GM18511 (cell line): Measurements from ENCODE around the gene GDF10.

ENCODE experiments used
- ATAC-seq: cut with Tn5 transposase; IDR thresholded peaks from one replicate; pipeline ENCODE4 v1.9.1; 2021; ENCODE audit warnings: mild to moderate bottlenecking, moderate library complexity; ENCODE audit not compliant: unreplicated experiment

The GDF10 gene

DNA sequence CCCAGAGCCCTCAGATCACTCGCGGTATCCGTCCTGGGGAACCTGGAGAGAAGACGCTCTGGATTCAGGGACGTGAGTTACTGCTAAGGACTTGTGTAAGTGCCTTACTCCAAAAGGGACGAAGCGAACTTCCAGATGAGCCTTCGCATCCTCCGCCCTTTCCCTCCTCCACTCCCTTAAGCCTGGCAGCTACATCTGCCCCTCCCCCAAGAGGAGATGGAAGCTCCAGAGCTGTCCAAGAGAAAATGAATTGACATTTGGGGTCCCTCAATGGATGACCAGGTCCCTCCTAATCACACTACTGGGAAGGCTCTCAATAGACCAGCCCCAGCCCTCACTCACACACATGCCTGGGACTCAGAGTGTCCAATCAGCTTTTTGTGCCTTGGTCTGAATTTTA, 31.3 kb upstream of the GDF10 start:
- ATAC-seq = no peak

DNA sequence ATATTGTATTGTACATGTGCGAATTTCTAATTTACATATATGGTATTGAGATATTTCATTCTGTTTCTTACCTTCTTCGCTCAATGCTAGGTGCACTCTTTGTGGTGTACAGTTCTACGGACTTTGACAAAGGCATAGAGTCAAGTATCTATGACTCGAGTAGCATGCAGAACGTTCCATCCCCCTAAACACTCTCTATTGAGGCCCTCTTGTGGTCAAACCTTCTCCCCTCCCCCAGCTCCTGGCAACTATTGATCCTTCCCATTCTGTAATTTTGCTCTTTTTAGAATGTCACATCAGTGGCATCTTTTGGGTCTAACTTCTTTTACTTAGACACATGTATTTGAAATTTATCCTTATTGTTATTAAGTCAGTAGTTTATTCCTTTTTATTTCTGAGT, 30.7 kb upstream of the GDF10 start:
- ATAC-seq = no peak

DNA sequence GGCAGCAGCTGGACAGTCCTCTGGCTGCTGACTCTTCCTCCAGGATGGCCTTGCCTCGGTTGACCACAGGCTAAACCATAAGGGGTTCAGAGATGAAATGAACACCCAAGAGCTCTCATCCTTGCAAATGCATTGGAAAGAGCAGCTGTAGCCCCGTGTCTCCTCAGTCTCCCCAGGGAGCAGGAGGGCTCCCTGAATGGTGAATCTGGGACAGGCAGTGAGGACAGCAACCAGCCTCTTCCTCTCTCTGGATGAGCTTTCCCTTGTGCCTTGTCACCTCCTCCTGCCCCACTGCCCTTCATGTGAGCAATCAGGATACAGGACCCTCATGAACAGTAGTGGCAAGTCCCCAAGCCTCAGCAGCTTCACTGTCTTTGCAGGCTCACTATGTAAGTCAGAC, 23.9 kb upstream of the GDF10 start:
- no peak for ATAC-seq

- no peak for ATAC-seq
Measured at GRCh38 chr10:47276576-47277351, 23.2 kb upstream of the GDF10 start.

- no peak for ATAC-seq
Measured at GRCh38 chr10:47277352-47278151, 22.4 kb upstream of the GDF10 start.

GRCh38 chr10:47278152-47278473, 21.9 kb upstream of the GDF10 start:
- no peak for ATAC-seq

GRCh38 chr10:47278720-47279119, 21.3 kb upstream of the GDF10 start:
- ATAC-seq = no peak

- no peak for ATAC-seq
Measured at GRCh38 chr10:47279276-47279675, 20.7 kb upstream of the GDF10 start.

DNA sequence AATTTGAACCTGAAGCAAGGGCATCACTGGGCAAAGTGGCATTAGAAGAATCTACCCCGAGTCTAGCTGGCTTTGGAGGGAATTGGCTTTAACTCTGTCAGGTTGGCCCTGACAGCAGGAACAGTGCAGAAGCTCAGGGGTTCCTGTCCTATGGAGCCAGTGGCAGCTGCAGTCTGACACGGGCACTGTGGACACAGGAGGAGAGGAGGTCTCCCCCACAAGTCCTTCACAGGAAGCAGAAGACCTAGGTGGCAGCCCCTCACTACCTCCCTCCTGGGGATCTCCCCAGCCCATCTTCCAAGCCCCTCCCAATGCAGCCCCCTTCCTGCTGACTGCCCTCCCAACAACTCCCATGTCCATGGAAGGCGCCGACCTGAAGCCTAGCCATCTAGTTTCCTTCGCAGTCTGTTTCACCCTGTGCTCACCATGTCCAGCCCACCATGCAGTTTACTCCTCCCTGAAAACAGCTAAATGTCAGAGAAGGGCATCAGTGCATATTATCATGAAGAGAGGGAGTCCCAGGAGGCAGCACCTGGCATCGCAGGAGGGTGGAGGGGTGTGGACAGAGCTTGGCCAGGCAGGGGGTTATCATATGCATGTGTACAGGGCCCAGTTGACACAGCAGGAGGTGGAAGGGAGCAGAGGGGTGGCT, 17.9 kb upstream of the GDF10 start:
- no peak for ATAC-seq

DNA sequence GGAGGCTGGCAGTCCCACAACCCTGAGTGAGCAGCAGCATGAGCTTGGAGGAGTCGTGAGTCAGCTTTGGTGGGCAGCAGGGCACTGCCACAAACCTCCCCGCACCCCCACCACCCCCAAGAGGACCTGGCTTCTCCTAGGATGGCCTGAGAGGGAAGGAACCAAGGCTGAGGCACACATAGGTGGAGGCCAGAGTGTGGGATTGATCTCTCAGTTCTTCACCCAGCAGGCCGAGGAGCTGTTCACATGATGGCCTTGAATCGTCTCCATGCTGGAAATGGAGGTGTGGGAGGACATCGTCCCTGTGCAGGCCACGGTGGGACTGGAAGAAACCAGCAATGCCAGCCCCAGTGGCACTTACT, 17.4 kb upstream of the GDF10 start:
- ATAC-seq = no peak

DNA sequence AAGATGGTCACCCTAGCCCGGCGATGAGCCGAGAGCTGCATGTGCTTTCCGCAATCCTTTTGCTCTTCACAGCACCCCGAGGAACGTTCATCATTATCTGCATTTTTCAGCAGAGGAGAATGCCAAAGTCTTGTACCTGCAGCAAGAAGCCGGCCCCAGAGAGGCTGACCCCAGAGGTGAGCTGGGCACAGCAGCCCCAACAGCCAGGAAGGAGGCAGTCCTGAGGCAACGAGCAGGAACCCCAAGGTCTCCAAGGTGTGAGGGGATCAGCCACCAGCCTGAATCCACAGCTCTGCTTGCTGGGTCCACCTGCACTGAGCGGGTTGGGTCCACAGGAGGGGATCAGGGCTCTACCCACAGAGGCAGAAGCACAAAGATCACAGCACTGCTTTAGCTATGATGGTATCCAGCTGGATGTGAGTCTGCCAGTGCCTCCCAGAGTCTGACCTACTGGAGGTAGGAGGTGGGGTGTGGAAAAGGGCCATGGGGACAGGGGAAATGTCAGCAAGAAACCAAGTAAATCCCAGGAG, 16.8 kb upstream of the GDF10 start:
- ATAC-seq = no peak

GRCh38 chr10:47283848-47284247, 16.1 kb upstream of the GDF10 start:
- ATAC-seq = no peak

DNA sequence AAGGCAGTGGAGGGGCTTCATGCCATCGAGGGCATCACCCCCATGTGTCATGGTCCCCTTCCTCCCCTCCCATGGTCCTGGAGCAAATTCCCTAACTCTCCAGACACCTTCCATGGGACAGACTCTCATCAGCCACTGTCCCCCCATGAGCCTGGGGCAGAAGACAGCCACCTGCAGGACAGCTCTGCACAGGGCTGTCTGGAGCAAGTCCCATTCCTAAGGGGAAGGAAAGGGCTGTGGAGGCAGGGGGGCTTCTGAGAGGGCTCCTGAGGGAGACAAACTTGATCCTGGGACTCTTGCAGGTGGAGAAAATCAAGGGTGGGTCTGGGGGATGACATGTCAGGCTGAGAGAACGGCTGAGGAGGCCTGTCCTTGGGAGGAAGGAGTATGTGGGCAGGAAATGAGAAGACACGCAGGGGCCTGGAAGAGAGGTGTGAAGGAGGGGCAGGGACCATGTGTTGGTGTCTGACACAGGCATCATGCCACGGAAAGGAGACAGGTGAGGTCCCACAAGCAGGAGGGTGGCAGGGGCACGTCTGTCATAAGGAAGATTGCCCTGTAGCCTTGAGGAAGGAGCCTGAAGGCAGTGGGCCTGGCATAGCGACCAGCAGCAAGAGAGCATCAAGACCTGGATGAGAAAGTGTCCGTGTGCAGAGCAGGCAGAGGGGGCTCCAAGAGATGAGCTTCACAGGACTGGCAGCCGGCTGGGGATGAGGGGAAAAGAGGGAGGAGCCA, 14.4 kb upstream of the GDF10 start:
- ATAC-seq = no peak

DNA sequence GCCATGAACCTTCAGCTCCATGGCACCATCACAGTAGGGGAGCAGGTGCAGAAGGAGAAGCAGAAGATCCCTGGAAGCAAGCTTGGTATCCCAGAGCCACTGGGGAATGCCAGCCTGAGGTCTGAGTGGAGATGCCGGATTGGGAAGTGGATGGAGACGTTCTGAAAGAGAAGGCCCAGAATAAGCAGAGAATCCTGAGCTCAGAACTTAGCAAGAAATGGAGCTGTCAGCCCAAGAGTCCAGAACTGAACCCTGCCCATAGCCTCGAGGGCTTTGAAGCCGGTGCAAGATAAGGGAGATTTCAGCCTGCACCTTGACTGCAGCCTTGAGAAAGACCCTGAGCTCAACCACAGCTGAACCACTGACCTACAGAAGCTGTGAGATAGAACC, 13.9 kb upstream of the GDF10 start:
- no peak for ATAC-seq

GRCh38 chr10:47286591-47287315, 13.2 kb upstream of the GDF10 start:
- ATAC-seq = no peak

DNA sequence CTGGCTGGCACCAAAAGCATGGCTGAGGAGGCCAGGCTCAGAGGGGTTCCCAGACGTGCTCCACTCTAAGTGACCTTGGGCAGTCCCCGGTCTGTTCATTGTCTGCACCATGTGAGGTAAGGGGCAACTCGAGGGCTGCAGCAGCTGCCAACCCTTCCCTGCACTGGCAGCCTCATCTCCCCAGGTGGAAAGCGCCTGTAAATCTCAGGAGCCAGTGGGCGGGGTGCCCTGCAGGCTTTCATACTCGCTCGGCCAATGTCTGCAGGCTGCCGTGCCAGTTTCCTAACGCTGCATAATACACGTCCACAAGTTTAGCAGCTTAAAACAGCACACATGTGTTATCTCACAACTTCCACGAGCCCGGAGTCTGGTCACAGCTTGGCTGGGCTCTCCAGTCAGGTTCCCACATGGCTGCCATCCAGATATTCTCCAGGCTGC, 12.6 kb upstream of the GDF10 start:
- no peak for ATAC-seq

DNA sequence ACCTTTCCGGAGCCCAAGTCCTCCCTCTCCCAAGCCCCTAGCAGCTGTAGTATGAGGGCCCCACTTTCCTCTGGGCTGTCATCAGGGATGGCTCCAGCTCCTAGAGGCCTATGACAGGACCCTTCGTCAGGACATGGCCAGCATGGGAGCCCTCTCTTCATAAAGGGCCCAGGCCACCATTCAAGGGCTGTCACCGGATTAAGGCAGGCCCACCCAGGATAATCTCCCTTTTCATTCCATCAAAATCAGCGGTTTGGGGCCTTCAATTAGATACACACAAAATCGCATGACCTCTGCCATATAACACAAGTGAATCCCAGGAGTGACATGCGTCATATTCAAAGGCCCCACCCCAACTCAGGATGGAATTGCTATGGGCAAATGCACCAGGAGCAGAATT, 12.2 kb upstream of the GDF10 start:
- ATAC-seq = no peak

DNA sequence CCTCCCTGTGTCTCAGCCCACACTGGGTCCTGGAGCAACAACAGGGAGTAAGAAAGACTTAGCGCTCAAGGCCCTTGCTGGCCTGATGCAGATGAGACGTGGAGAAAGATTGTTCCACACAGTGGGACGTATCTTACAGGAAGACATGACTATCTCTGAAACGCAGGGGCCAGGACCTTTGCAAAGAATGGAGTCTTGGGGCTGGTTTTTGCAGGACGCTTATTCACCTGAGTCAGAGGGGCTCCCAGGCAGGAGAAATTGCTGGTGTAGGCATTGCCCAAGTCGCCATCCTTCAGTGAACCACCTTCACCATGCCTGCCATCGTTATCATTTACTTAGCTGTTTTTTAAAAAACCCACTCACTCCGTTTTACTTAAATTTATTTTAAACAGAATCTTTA, 11.8 kb upstream of the GDF10 start:
- no peak for ATAC-seq

DNA sequence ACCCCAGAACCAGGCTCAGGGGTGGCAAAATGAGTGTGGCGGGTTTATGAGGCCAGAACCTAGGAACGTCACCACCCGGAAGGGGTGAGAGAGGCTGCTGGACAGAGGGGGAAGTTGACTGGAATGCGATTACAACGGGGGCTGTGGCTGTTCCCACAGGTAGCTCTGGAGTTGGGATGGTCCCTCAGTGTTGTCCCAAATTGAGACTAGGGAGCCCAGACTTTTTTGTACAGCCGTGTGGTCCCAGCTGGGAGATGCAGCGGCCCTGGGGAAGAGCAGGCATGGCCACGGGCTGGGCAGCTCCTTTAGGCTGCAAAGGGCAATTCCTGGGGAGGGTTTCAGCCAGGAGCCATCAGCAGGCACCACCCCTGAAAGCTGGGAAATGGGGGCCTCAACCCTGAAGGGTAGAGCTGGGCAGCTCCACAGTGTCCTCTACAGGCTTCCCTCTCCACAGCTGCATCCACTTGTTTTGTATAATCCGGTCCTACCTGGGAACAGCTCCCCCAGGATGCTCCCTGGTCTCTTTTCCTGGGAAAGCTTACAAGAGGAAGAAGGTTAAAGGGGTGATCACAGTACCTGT, 11.0 kb upstream of the GDF10 start:
- no peak for ATAC-seq

GRCh38 chr10:47289921-47290320, 10.1 kb upstream of the GDF10 start:
- ATAC-seq = no peak
